CD4-positive, alpha-beta T cell (primary cell): ENCODE results near the gene MORN5. TPM values are rescaled to one million over a fixed set of nuclear protein-coding genes. Genes with fewer than 3 reads are reported as not detected.

Experiments used
- ATAC-seq: fragments of 200-7000 bp; cut with Tn5 transposase; one replicate; pipeline ENCODE4 v1.10.0; 2022; ENCODE audit warnings: mild to moderate bottlenecking; ENCODE audit not compliant: poor library complexity
- CTCF ChIA-PET: fragments of 350-600 bp; sonication (Branson Sonifier 250); formaldehyde crosslinking; loops from one replicate; lab custom pipeline; 2021; ENCODE audit warnings: antibody characterized with exemption, inconsistent platforms; lab: Charles Lee
- POLR2A ChIA-PET: fragments of 350-600 bp; sonication (Branson Sonifier 250); formaldehyde crosslinking; loops from one replicate; lab custom pipeline; 2021; ENCODE audit warnings: antibody characterized with exemption, inconsistent platforms; lab: Charles Lee
- DNase-seq, 14 experiments: peaks; one replicate each; pipeline ENCODE4 v3.0.0-alpha.2; 2013 to 2020; ENCODE audit warnings: mixed read lengths in 2 of 14
- H3K27ac ChIP-seq, 2 donors: one replicate each; pipeline versions ENCODE4 v1.5.1 to v1.7.0; 2013; ENCODE audit warnings: low read length in 2 of 2, low read depth in 1 of 2, mild to moderate bottlenecking in 1 of 2
- H3K27me3 ChIP-seq, 2 experiments: 1 replicate in 1 of 2; 2 replicates in 1 of 2; pipeline versions ENCODE4 v1.6.1 to v1.7.0; 2013; ENCODE audit warnings: low read length in 2 of 2, control low read depth in 1 of 2, mild to moderate bottlenecking in 1 of 2, moderate library complexity in 1 of 2; ENCODE audit not compliant: insufficient read depth in 2 of 2, control insufficient read depth in 1 of 2
- H3K36me3 ChIP-seq: one replicate; pipeline ENCODE4 v1.6.1; 2013; ENCODE audit warnings: low read length, control low read depth; ENCODE audit not compliant: insufficient read depth
- H3K4me1 ChIP-seq: one replicate; pipeline ENCODE4 v1.6.1; 2013; ENCODE audit warnings: low read length, control low read depth; ENCODE audit not compliant: insufficient read depth
- H3K4me3 ChIP-seq: one replicate; pipeline ENCODE4 v1.5.1; 2013; ENCODE audit warnings: mild to moderate bottlenecking, low read length, moderate library complexity
- H3K9me3 ChIP-seq, 2 experiments: 1 replicate in 1 of 2; 2 replicates in 1 of 2; pipeline versions ENCODE4 v1.6.1 to v1.7.0; 2013; ENCODE audit warnings: low read length in 2 of 2, mild to moderate bottlenecking in 2 of 2, control low read depth in 1 of 2, moderate library complexity in 1 of 2; ENCODE audit not compliant: control insufficient read depth in 1 of 2, insufficient read depth in 1 of 2
- H3K27ac Mint-ChIP-seq: one replicate; pipeline ENCODE4 v1.8.0; 2020; ENCODE audit warnings: mixed read lengths
- H3K27me3 Mint-ChIP-seq: one replicate; pipeline ENCODE4 v1.8.0; 2021; ENCODE audit warnings: mixed read lengths
- H3K36me3 Mint-ChIP-seq: one replicate; pipeline ENCODE4 v1.8.0; 2021; ENCODE audit warnings: low read depth, mixed read lengths
- H3K4me1 Mint-ChIP-seq: one replicate; pipeline ENCODE4 v1.8.0; 2021; ENCODE audit warnings: low read depth, mixed read lengths
- H3K4me3 Mint-ChIP-seq: one replicate; pipeline ENCODE4 v1.8.0; 2020; ENCODE audit warnings: mild to moderate bottlenecking, mixed read lengths
- H3K9me3 Mint-ChIP-seq: one replicate; pipeline ENCODE4 v1.8.0; 2020; ENCODE audit warnings: mixed read lengths
- intact Hi-C, 2 experiments: fragments of 100-400 bp; cut with DNase I in 1 of 2; cut with micrococcal nuclease in 1 of 2; formaldehyde crosslinking; loops; one replicate each; pipeline versions ENCODE4 v1.15.1 to v1.9.0; 2023 to 2025; cut with DNase I, micrococcal nuclease
- total RNA-seq, 174 experiments: library from RNA in 2 of 174; stranded (reverse) in 2 of 174; gene quantifications; one replicate each; pipeline ENCODE4 v1.2.3 and lab custom pipeline; 2021 to 2026
- TF ChIP-seq, protein P1 (sequence below): fragments of 200-600 bp; IDR thresholded peaks from one replicate; pipeline ENCODE4 v1.8.0; 2022; ENCODE audit warnings: antibody characterized with exemption, mild to moderate bottlenecking

The MORN5 gene
- total RNA-seq, 2 experiments from 2014 or later = not detected

DNA sequence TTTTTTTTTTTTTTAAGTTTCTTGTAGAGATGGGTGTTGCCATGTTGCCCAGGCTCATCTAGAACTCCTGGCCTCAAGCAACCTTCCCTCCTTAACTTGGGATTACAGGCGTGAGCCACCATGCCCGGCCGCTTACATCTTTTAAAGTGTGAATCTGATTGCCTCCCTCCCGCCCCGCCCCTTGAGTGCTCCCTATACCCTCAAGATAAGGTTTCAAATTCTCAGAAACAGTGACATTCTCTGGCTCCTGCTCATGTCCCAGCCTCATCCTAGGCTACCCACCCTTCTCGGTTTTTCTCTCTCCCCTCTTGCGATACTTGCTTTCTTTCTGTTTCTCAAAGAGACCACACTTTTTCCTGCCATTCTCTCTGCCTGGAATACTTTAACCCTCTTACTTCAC lies 12.4 kb downstream of the MORN5 start:
- TF ChIP-seq, protein P1, sequence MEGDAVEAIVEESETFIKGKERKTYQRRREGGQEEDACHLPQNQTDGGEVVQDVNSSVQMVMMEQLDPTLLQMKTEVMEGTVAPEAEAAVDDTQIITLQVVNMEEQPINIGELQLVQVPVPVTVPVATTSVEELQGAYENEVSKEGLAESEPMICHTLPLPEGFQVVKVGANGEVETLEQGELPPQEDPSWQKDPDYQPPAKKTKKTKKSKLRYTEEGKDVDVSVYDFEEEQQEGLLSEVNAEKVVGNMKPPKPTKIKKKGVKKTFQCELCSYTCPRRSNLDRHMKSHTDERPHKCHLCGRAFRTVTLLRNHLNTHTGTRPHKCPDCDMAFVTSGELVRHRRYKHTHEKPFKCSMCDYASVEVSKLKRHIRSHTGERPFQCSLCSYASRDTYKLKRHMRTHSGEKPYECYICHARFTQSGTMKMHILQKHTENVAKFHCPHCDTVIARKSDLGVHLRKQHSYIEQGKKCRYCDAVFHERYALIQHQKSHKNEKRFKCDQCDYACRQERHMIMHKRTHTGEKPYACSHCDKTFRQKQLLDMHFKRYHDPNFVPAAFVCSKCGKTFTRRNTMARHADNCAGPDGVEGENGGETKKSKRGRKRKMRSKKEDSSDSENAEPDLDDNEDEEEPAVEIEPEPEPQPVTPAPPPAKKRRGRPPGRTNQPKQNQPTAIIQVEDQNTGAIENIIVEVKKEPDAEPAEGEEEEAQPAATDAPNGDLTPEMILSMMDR = no peak
- intact Hi-C loops = no loop called here

DNA sequence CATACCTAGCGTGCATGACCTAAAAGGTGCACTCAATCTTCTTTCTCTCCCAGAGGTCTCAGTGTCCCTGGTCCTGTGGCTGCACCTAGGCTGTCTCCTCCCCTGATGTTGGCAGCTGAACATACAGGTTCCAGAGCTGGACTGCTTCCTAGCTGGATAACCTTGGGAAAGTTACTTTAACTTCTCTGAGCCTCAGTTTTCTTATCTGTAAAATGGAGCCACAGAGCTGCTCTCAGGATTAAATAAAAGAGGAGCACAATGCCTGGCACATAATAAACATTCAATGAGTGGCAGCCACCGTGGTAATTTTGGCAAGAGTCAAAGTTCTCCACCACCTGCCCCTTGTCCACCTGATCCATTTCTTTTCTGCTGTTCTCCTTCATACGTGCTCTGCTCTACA lies 14.0 kb downstream of the MORN5 start:
- TF ChIP-seq, protein P1 = no peak
- H3K27me3 Mint-ChIP-seq = peaks cover 53% of the 10 kb centered on the region
- no peaks in the 10 kb centered on the region for H3K36me3 ChIP-seq
- peaks cover 9 to 26% of the 10 kb centered on the region in 2 experiments for H3K27me3 ChIP-seq
- no peak overlapping the region for H3K27ac Mint-ChIP-seq
- ChIA-PET POLR2A (no interaction called here), CTCF (no interaction called here)
- ATAC-seq = no peak
- H3K27ac ChIP-seq = no peak overlapping the region
- no peak overlapping the region for H3K4me3 ChIP-seq
- H3K9me3 ChIP-seq = no peaks in the 10 kb centered on the region
- no peaks in the 10 kb centered on the region for H3K4me1 Mint-ChIP-seq
- H3K4me1 ChIP-seq = no peaks in the 10 kb centered on the region
- intact Hi-C loops = no loop called here
- DNase-seq = no peak
- no peak overlapping the region for H3K4me3 Mint-ChIP-seq
- no peaks in the 10 kb centered on the region for H3K36me3 Mint-ChIP-seq
- no peaks in the 10 kb centered on the region for H3K9me3 Mint-ChIP-seq

More for the DNA sequence above, 12.4 kb downstream of the MORN5 start:
- H3K27me3 Mint-ChIP-seq = peaks cover 63% of the 10 kb centered on the region
- no peaks in the 10 kb centered on the region for H3K9me3 Mint-ChIP-seq
- CTCF ChIA-PET = interaction anchor here (0.6 kb wide), 2 partner anchors 9 to 34 kb away, joined by 4 read pairs; no protein-coding TSS in a partner anchor
- POLR2A ChIA-PET = no interaction called here
- H3K36me3 Mint-ChIP-seq = no peaks in the 10 kb centered on the region
- peaks cover 12 to 26% of the 10 kb centered on the region in 2 experiments for H3K27me3 ChIP-seq
- no peak overlapping the region for H3K27ac ChIP-seq
- DNase-seq = no peak
- H3K4me1 ChIP-seq = no peaks in the 10 kb centered on the region
- H3K27ac Mint-ChIP-seq = no peak overlapping the region
- no peaks in the 10 kb centered on the region for H3K36me3 ChIP-seq
- H3K4me1 Mint-ChIP-seq = no peaks in the 10 kb centered on the region
- H3K4me3 Mint-ChIP-seq = no peak overlapping the region
- no peaks in the 10 kb centered on the region for H3K9me3 ChIP-seq
- no peak overlapping the region for H3K4me3 ChIP-seq
- ATAC-seq = no peak

DNA sequence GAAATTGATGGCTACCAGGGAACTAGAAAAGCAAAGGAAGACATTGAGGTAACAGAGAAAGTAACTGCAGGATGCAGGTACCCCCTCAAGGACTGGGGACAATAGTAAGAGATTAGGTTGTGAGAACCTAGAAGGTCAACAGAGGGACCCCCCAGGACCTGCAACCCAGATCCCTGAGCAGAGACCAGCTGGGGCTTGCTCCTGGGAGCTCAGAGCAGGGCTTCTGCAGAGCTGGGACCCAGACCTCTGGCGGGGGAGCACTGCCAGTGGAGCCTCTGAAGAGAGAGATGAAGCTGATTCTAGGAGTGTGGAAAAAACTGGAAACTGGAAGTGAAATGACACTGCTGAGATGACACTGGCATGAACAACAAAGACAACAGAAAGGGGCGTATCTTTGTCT lies 17.2 kb downstream of the MORN5 start:
- Mint-ChIP-seq H3K27me3 (peaks cover 47% of the 10 kb centered on the region), H3K4me3 (no peak overlapping the region), H3K36me3 (no peaks in the 10 kb centered on the region), H3K4me1 (no peaks in the 10 kb centered on the region), H3K9me3 (no peaks in the 10 kb centered on the region), H3K27ac (no peak overlapping the region)
- ATAC-seq = no peak
- ChIA-PET CTCF (no interaction called here), POLR2A (no interaction called here)
- no peaks in the 10 kb centered on the region for H3K9me3 ChIP-seq
- TF ChIP-seq, protein P1 = no peak
- no peaks in the 10 kb centered on the region for H3K36me3 ChIP-seq
- intact Hi-C loops = no loop called here
- no peak for DNase-seq
- H3K4me3 ChIP-seq = no peak overlapping the region
- peaks cover 4 to 21% of the 10 kb centered on the region in 2 experiments for H3K27me3 ChIP-seq
- no peaks in the 10 kb centered on the region for H3K4me1 ChIP-seq
- no peak overlapping the region for H3K27ac ChIP-seq
